Activated naive CD8-positive, alpha-beta T cell treated with anti-CD3 and anti-CD28 coated beads, Interleukin-2, amount 10 ng/mL, durations not matched to agents 7 days and 5 days (primary cell): ENCODE measurements around the gene FLCN. TPM values are rescaled to one million over a fixed set of nuclear protein-coding genes. Genes with fewer than 3 reads are reported as not detected.

Source experiments
- total RNA-seq, 2 experiments: library from RNA; stranded (reverse); gene quantifications; one replicate each; pipeline ENCODE4 v1.2.3, GENCODE V29; 2021

Gene FLCN
- total RNA-seq, 2 experiments from 2014 or later = 49.2 to 53.0 TPM

Other genes starting within 250 kb of the FLCN start
- 100 to 1,000 TPM; 210 to 239 TPM for gene MPRIP, start 194.7 kb downstream of the FLCN start, total RNA-seq
- 1 to 10 TPM; 5.5 to 6.3 TPM for gene PLD6, start 30.8 kb downstream of the FLCN start, total RNA-seq
- gene COPS3, start 44.1 kb upstream of the FLCN start, total RNA-seq = 10 to 100 TPM; 79.5 to 85.4 TPM
- gene NT5M, start 66.2 kb upstream of the FLCN start, total RNA-seq = 10 to 100 TPM in 1 of 2 experiments, 1 to 10 TPM in 1; 7.4 to 10.2 TPM
- 10 to 100 TPM; 17.8 to 20.6 TPM for gene MED9, start 239.8 kb upstream of the FLCN start, total RNA-seq